GM21381 (cell line): ENCODE data around the gene NDRG2.
"Not testable (repeated sequence)": the region's sequence is repeated elsewhere in the genome, so short reads cannot be mapped to it uniquely, and the experiment has no call there.

Source experiments
- ATAC-seq: cut with Tn5 transposase; IDR thresholded peaks from one replicate; pipeline ENCODE4 v1.9.1; 2021; ENCODE audit warnings: mild to moderate bottlenecking, moderate library complexity; ENCODE audit not compliant: unreplicated experiment

NDRG2 gene

GRCh38 chr14:21015312-21015711 lies 9.5 kb downstream of the NDRG2 start:
- ATAC-seq, result no peak

- ATAC-seq, result no peak
These were observed 10.1 kb downstream of the NDRG2 start for GRCh38 chr14:21014761-21015190.

GRCh38 chr14:21011136-21011535 lies 13.7 kb downstream of the NDRG2 start:
- no peak for ATAC-seq

- not testable (repeated sequence) for ATAC-seq
These were observed 15.1 kb downstream of the NDRG2 start for GRCh38 chr14:21009721-21010120.

- ATAC-seq, result no peak
These were observed 21.0 kb downstream of the NDRG2 start for GRCh38 chr14:21003788-21004346.

- ATAC-seq, result no peak
These were observed 23.6 kb downstream of the NDRG2 start for GRCh38 chr14:21001218-21001617.

- ATAC-seq, result no peak
These were observed 25.3 kb downstream of the NDRG2 start for GRCh38 chr14:20999591-20999990.

GRCh38 chr14:20998674-20999366 lies 26.0 kb downstream of the NDRG2 start, which contains the start of gene SLC39A2:
SLC39A2 (plus strand) TSS chr14:20999293; CDS start chr14:20999447, 154 bp downstream.
- no peak for ATAC-seq

- no peak for ATAC-seq
These were observed 26.7 kb downstream of the NDRG2 start for GRCh38 chr14:20998139-20998538.

- no peak for ATAC-seq
These were observed 27.3 kb downstream of the NDRG2 start for GRCh38 chr14:20997564-20997963.

GRCh38 chr14:20997115-20997514 lies 27.7 kb downstream of the NDRG2 start:
- no peak for ATAC-seq

GRCh38 chr14:20996521-20996920 lies 28.3 kb downstream of the NDRG2 start:
- no peak for ATAC-seq

- ATAC-seq, result peak; percentile 95
These were observed 34.9 kb downstream of the NDRG2 start, which contains the start of gene METTL17 for GRCh38 chr14:20989787-20990600. METTL17 (plus strand) TSS chr14:20989980; CDS start chr14:20990003, 23 bp downstream.

GRCh38 chr14:20989471-20989786 lies 35.4 kb downstream of the NDRG2 start:
- no peak for ATAC-seq

- no peak for ATAC-seq
These were observed 36.0 kb downstream of the NDRG2 start for GRCh38 chr14:20988717-20989470.

- ATAC-seq, result no peak
These were observed 38.0 kb downstream of the NDRG2 start for GRCh38 chr14:20986811-20987210.

- ATAC-seq, result not testable (repeated sequence)
These were observed 39.2 kb downstream of the NDRG2 start for GRCh38 chr14:20985650-20986049.

- no peak for ATAC-seq
These were observed 42.1 kb downstream of the NDRG2 start for GRCh38 chr14:20982646-20983369.

- no peak for ATAC-seq
These were observed 44.0 kb downstream of the NDRG2 start for GRCh38 chr14:20980906-20981305.

GRCh38 chr14:20978687-20979086 lies 46.2 kb downstream of the NDRG2 start:
- ATAC-seq, result no peak
